Upper lobe of right lung (tissue), 1 donor: ENCODE data around the gene SNF8. TPM values are rescaled to one million over a fixed set of nuclear protein-coding genes. Genes with fewer than 3 reads are reported as not detected.

Source experiments
- ATAC-seq: fragments of 200-7000 bp; cut with Tn5 transposase; one replicate; pipeline ENCODE4 v1.9.1; 2020; ENCODE audit warnings: mild to moderate bottlenecking, moderate library complexity
- DNase-seq: peaks from one replicate; pipeline ENCODE4 v3.0.0-alpha.2; 2020
- H3K27ac ChIP-seq: fragments of 200-600 bp; one replicate; pipeline ENCODE4 v1.8.0; 2022
- H3K27me3 ChIP-seq: fragments of 200-600 bp; one replicate; pipeline ENCODE4 v1.8.0; 2022; ENCODE audit warnings: mild to moderate bottlenecking
- H3K36me3 ChIP-seq: fragments of 200-600 bp; one replicate; pipeline ENCODE4 v1.8.0; 2022
- H3K4me1 ChIP-seq: fragments of 200-600 bp; one replicate; pipeline ENCODE4 v1.8.0; 2022
- H3K4me3 ChIP-seq: fragments of 200-600 bp; one replicate; pipeline ENCODE4 v1.8.0; 2022; ENCODE audit warnings: mild to moderate bottlenecking
- H3K9me3 ChIP-seq: fragments of 200-600 bp; one replicate; pipeline ENCODE4 v1.8.0; 2022
- CTCF ChIP-seq: fragments of 200-600 bp; IDR thresholded peaks from one replicate; pipeline ENCODE4 v1.8.0; 2022; ENCODE audit warnings: antibody characterized with exemption
- intact Hi-C: fragments of 100-400 bp; cut with DNase I; formaldehyde crosslinking; loops from one replicate; pipeline ENCODE4 v1.11.0; 2022
- long read RNA-seq: library from polyadenylated mRNA; unstranded; transcript quantifications from one replicate; pipeline ENCODE4 v2.0.0, GENCODE V29; 2021
- total RNA-seq: library from RNA; stranded (reverse); fragmentation: NEBNext Ultra II Directional; extraction: Animal tissue kit (Norgen Biotek cat#: 25700); gene quantifications from one replicate; pipeline ENCODE4 v1.2.1, GENCODE V29; 2021
- donor health status: DM: no; HTN: yes; CAD: no; lungs with severe emphysema.

Gene SNF8
- total RNA-seq, result 78.0 TPM
- long read RNA-seq, transcript SNF8-202 (8 exons, 2,319 nt), result major isoform, 64 of 74 reads
- long read RNA-seq, partial matches to known transcripts, result 2 of 74 reads
- long read RNA-seq, other reads (novel, unspliced or antisense), result 5 of 74 reads

- Histone ChIP-seq H3K9me3 (no peaks in the 10 kb centered on the region), H3K4me1 (peaks cover 20% of the 10 kb centered on the region), H3K4me3 (peak within 1 kb of the TSS; percentile 69), H3K27ac (peak within 1 kb of the TSS; percentile 90), H3K27me3 (peaks cover 3% of the 10 kb centered on the region), H3K36me3 (peaks cover 23% of the 10 kb centered on the region)
- no peak for TF ChIP-seq CTCF
- intact Hi-C loops, result no loop called here
- peak; percentile 97 for DNase-seq
- ATAC-seq, result peak; percentile 99
Measured at GRCh38 chr17:48944515-48945260, at the start of gene SNF8. SNF8 (minus strand) TSS chr17:48944842; CDS start chr17:48944734, 108 bp downstream.

GRCh38 chr17:48993951-48994350, 49.3 kb upstream of the SNF8 start:
- intact Hi-C loops, result no loop called here
- no peak for ATAC-seq
- no peak for TF ChIP-seq CTCF
- Histone ChIP-seq H3K27me3 (peaks cover 99% of the 10 kb centered on the region), H3K4me1 (peaks cover 10% of the 10 kb centered on the region), H3K9me3 (no peaks in the 10 kb centered on the region), H3K4me3 (no peak overlapping the region), H3K36me3 (no peaks in the 10 kb centered on the region), H3K27ac (no peak overlapping the region)
- no peak for DNase-seq

- Histone ChIP-seq H3K27ac (no peak overlapping the region), H3K4me1 (peaks cover 10% of the 10 kb centered on the region), H3K27me3 (peaks cover 99% of the 10 kb centered on the region), H3K9me3 (no peaks in the 10 kb centered on the region), H3K36me3 (no peaks in the 10 kb centered on the region), H3K4me3 (no peak overlapping the region)
- no peak for ATAC-seq
- no peak for DNase-seq
- intact Hi-C loops, result no loop called here
- no peak for TF ChIP-seq CTCF
Measured at GRCh38 chr17:48993305-48993704, 48.7 kb upstream of the SNF8 start.

GRCh38 chr17:48992444-48992843, 47.8 kb upstream of the SNF8 start:
- Histone ChIP-seq H3K4me3 (no peak overlapping the region), H3K27ac (no peak overlapping the region), H3K4me1 (peaks cover 5% of the 10 kb centered on the region), H3K9me3 (no peaks in the 10 kb centered on the region), H3K27me3 (peaks cover 99% of the 10 kb centered on the region), H3K36me3 (no peaks in the 10 kb centered on the region)
- intact Hi-C loops, result no loop called here
- no peak for TF ChIP-seq CTCF
- no peak for DNase-seq
- ATAC-seq, result no peak

GRCh38 chr17:48990882-48991357, 46.3 kb upstream of the SNF8 start:
- intact Hi-C loops, result no loop called here
- no peak overlapping the region for H3K27ac ChIP-seq
- no peak for DNase-seq
- TF ChIP-seq CTCF, result no peak
- no peaks in the 10 kb centered on the region for H3K9me3 ChIP-seq
- H3K36me3 ChIP-seq, result no peaks in the 10 kb centered on the region
- ATAC-seq, result no peak
- H3K4me1 ChIP-seq, result no peaks in the 10 kb centered on the region
- peaks cover 96% of the 10 kb centered on the region for H3K27me3 ChIP-seq
- H3K4me3 ChIP-seq, result no peak overlapping the region
